GM18508 (cell line): ENCODE results near the gene NPY4R2.
"Not testable (repeated sequence)": the region's sequence is repeated elsewhere in the genome, so short reads cannot be mapped to it uniquely, and the experiment has no call there.

Experiments used
- ATAC-seq: cut with Tn5 transposase; IDR thresholded peaks from one replicate; pipeline ENCODE4 v1.9.1; 2021; ENCODE audit warnings: moderate number of reproducible peaks; ENCODE audit not compliant: insufficient read depth, unreplicated experiment

The NPY4R2 gene, protein sequence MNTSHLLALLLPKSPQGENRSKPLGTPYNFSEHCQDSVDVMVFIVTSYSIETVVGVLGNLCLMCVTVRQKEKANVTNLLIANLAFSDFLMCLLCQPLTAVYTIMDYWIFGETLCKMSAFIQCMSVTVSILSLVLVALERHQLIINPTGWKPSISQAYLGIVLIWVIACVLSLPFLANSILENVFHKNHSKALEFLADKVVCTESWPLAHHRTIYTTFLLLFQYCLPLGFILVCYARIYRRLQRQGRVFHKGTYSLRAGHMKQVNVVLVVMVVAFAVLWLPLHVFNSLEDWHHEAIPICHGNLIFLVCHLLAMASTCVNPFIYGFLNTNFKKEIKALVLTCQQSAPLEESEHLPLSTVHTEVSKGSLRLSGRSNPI

DNA sequence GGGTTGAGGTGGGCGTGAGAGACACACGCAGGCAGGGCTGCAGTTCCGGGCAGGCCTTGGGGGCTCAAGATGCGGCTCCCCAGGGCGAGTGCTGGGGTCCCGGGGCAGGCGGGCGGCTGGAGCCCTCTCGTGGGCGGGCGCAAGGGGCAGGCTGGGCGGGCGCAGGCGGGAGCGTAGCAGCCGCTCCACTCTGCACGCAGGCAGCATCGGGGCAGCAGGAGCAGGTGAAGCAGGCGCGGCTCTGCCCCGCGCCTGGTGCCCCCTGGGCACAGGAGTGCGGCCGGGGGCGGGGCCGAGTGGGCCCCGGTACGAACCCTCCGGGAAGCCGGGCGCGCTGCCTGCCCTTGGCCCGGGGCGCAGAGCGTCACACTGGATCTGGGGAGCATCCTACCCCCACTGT is at the start of gene NPY4R2:
Gene NPY4R2, plus strand, starts transcription at position 188 of the 400 bp plus-strand sequence. CDS start 3,326 bp downstream, outside the sequence.
- not testable (repeated sequence) for ATAC-seq

DNA sequence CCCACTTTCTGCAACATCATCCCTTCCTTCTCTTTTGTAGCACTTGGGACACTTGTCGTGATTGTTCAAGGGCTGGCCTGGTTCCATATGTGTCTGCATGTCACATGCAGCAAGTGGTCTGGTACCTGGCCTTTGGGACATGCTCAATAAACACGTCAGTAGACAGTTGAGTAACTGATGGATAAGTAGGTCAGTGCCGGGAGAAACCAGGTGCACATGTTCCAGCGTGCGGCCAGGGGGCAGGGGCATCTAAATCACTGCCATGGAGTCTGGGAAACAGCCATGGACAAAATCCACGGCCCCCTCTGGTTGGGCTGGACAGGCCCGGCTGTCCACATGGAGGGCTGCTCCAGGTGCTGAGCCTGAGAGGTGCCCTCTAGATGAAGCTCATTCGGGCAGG is 47.6 kb upstream of the NPY4R2 start:
- ATAC-seq: not testable (repeated sequence)

DNA sequence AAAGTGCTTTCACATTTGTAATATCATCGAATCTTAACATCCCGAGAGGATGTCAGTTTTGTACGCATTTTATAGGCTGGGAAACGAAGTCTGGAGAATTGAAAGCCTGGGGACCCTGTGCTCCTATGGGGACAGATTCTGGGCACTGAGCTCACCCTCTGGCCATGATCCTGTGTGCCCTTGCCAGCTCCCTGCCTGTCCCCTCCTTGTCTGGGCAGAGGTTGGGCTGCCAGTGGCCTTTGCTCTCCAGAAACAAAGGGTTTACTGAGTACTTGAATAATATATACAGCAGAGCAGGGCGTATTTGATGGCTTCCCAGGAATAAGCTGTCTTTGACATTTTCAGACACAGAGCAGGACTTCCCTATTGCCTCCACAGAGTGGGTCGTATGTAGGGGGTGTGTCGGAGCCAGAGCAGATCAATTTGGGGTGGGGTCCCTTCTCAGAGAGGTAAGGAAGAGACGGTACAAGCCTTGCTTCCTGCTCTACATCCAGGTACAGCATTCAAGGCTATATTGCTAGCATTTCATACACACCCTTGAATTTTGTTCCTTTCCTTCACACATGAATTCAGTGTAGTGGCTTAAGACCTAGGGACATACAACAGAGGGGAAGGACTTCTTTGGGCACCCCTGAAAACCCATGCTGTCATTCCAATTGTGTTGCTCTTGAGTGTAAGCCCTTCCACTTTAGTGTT is 46.8 kb upstream of the NPY4R2 start:
- ATAC-seq: not testable (repeated sequence)

DNA sequence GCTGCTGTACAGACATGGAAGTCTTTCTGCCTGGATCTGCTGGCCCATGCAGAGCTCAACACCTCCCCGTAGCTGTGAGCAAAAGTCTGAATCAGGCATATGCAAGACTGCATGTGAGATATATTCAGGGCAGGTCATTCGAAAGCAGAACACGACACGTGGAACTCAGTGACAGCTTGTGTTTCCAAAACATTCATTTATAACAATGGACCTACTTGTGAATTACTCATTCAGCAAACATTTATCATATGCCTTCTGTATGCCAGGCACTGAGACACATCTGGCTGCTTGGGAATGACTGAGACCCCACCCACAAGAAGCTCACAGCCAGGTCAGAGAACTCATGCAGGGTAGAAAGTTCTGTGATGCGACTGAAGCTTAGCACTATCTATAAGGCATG is 46.2 kb upstream of the NPY4R2 start:
- not testable (repeated sequence) for ATAC-seq

DNA sequence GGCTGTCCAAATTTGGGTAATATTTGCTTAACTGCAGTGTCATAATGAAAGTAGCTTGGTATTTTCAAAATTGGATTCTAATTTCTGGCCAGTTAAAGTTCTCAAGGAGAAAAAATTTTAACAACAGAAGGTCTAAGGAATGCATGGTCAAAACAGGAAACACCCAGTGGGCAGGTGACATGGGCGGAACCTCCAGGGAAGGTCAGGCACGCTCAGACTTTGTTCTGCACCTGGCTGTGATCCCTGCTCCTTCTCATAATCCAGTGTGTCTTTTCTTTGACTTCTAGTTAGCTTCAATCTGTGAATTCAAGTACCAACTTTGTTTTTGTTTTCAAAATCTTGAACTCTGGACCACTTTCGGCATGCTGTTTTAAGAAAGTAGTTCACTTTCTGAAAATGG is 34.2 kb upstream of the NPY4R2 start:
- not testable (repeated sequence) for ATAC-seq

DNA sequence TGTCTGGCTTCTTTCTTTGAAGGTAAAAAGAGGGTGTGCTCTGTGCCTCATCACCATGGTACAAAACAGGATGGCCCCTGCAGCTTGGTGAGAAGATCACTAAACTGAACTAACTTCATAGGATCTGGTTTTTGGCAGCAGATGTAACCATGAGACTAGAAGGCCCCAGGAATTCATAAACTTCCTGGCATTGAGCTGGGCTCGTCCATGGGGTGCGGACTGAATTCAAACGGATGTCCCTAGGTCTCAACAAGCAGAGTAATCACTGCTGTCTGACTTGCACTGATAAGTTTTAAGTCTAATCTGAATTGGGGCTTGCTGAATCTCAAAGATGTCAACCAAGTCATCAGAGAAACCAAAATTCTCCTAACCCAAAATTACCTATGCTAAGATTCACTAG is 33.5 kb upstream of the NPY4R2 start:
- not testable (repeated sequence) for ATAC-seq

- not testable (repeated sequence) for ATAC-seq
These were observed 32.1 kb upstream of the NPY4R2 start for GRCh38 chr10:47886356-47886755.

GRCh38 chr10:47886827-47887226 is 31.6 kb upstream of the NPY4R2 start:
- not testable (repeated sequence) for ATAC-seq

GRCh38 chr10:47890737-47891136 is 27.7 kb upstream of the NPY4R2 start:
- ATAC-seq: not testable (repeated sequence)

DNA sequence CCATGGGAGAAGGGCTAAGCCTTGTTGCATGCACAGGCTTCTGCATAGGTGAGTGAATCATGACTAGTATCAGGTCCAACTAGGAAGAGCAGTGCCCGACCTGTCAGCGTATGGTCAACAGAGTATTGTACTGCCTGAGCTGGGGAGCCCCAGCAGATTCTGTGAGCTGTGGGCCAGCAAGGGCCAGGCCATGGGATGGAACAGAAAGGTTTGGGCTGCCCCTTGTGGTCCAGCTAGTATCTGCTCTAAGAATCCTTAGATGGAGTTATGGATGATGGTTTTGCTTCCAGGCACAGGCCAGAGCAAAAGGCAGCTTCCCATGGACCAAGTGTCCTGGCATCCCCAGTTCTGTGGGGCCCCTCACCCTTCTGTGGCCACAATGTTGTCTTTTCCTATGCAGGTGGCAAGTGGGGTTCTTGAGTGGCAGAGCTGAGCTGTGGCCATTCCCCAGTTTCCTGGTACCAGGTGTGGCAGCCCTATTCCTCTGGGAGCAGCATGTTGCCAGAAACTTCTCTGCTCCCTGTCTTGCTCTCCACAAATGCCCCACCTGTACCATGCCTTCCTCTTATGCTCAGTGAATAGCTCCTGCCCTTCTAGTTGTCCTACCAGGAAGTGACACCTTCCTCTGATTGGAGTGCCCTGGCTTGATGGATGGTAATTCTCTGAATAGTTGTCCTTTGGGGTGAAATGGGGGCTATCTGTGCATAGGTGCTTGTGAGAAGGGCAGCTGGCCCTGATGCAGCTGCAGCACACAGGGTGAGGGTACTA is 25.8 kb upstream of the NPY4R2 start:
- ATAC-seq: not testable (repeated sequence)

DNA sequence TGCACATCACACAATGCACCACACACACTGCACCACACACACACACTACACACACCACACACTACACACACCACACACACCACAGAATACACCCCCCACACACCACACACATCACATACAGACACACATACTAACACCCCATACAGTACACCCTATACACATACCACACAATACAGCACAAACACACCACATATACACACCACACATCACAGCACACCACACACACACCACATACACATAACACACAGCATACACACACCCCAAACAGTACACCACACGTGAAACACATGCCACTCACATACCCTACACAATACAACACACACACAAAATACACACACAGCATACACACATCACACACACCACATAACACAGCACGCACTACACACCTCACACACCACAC is 23.9 kb upstream of the NPY4R2 start:
- not testable (repeated sequence) for ATAC-seq

GRCh38 chr10:47897813-47898212 is 20.6 kb upstream of the NPY4R2 start:
- ATAC-seq: not testable (repeated sequence)

GRCh38 chr10:47909333-47909732 is 9.1 kb upstream of the NPY4R2 start:
- not testable (repeated sequence) for ATAC-seq

DNA sequence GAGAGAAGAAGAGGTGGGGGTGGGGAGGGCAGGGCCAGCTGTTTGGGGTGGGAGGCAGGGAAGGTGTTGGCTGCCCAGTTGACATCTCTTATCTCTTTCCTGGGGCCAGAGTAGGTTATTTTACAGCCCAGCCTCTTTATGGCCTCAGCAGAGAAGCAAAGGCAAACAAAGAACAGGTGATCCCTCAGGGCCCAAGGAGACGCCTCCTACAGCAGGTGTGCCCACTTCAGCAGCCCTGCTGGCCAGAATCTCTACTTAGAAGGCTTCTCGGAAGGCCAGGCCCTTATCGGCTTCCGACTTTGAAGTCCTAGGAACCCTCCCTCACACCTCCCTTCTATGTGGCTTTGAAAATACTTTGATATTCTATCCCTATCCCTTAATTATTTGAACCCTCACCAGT is 8.0 kb upstream of the NPY4R2 start:
- ATAC-seq: not testable (repeated sequence)

DNA sequence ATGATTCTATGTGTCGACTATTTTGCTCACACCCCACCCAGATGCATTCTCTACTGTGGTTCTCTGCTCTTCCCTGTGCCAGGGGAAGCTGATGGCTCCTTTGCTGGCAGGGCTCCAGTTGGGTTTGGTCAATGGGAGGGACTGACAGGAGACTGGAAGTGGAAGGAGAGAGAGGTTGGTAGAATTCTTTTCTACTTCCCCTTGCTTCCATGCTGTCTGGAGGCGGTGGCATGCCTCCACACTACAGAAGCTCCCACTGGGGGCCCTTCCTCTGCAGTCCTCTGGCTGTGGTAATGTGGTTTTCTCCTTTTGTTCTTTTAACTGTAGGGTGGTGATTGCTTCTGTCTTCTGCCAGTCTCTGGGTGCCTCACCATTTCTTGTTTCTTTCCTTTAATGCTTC is 4.4 kb upstream of the NPY4R2 start:
- ATAC-seq: not testable (repeated sequence)

DNA sequence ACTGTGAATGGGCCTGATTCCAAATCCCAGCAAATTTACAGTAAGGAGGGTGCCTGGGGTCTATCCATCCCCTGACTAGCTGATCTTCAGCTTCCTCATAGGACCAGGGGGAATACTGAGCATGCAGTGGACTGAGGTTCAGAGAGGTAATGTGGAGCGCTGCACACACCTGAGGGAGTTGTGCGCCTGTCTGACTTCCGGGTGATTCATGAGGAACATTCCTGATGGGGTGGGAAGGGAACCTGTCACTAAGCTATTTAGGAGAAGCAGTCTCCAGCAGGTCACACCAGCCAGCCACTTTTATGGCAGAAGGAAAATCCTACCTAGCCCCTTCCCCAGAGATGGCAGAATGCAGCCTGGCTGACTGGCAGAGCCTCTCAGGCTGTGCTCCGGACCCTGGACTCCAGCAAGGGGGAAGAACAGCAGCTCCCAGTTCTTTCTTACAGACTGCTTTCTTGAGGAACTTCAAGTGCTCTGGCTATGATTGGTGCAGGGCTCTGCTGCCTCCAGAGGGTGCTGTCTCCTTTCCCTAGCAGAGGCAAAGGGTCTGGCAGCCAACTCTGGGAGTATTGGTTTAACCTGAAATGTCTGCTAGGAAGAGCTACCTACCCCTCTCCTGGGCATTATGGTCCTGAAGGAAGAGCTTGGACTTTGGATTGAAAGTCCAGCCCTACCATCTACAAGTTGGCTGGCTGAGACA is 2.5 kb upstream of the NPY4R2 start:
- ATAC-seq: not testable (repeated sequence)

GRCh38 chr10:47920610-47921009 is 2.1 kb downstream of the NPY4R2 start:
- ATAC-seq: not testable (repeated sequence)

DNA sequence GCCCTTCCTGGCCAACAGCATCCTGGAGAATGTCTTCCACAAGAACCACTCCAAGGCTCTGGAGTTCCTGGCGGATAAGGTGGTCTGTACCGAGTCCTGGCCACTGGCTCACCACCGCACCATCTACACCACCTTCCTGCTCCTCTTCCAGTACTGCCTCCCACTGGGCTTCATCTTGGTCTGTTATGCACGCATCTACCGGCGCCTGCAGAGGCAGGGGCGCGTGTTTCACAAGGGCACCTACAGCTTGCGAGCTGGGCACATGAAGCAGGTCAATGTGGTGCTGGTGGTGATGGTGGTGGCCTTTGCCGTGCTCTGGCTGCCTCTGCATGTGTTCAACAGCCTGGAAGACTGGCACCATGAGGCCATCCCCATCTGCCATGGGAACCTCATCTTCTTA is 4.0 kb downstream of the NPY4R2 start:
- ATAC-seq: not testable (repeated sequence)

- ATAC-seq: not testable (repeated sequence)
These were observed 6.2 kb downstream of the NPY4R2 start for GRCh38 chr10:47924628-47925027.
